HepG2 (cell line): Measurements from ENCODE around the gene EGR1. TPM values are rescaled to one million over a fixed set of nuclear protein-coding genes. Genes with fewer than 3 reads are reported as not detected.
A peak's percentile ranks its signal among the peaks of the same experiment; 100 is the strongest.

Source experiments
- AHR ChIP-seq: IDR thresholded peaks from 2 replicates; pipeline ENCODE4 v1.6.1; 2018; ENCODE audit warnings: missing genetic modification reagents, missing compliant biosample characterization
- LBX2 ChIP-seq: sonication (generic); formaldehyde crosslinking; IDR thresholded peaks from 2 replicates; pipeline ENCODE4 v1.5.0; 2020; ENCODE audit warnings: missing genetic modification reagents, mild to moderate bottlenecking, borderline replicate concordance
- MXD4 ChIP-seq: IDR thresholded peaks from 2 replicates; pipeline ENCODE4 v1.6.1; 2016; ENCODE audit warnings: mild to moderate bottlenecking, missing biosample characterization, missing genetic modification reagents
- RELA ChIP-seq: sonication (generic); formaldehyde crosslinking; IDR thresholded peaks from 2 replicates; pipeline ENCODE4 v1.4.0; 2020; ENCODE audit warnings: missing genetic modification reagents
- TCF12 ChIP-seq, 2 experiments: fragments of 450-650 bp in 1 of 2; sonication (generic) in 1 of 2; formaldehyde crosslinking in 1 of 2; IDR thresholded peaks; 2 replicates each; pipeline versions ENCODE4 v1.6.1 to v1.8.0; 2017 to 2022; ENCODE audit warnings: antibody characterized with exemption in 1 of 2, mild to moderate bottlenecking in 1 of 2, missing genetic modification reagents in 1 of 2, moderate library complexity in 1 of 2
- ZBTB2 ChIP-seq: sonication (generic); formaldehyde crosslinking; IDR thresholded peaks from 2 replicates; pipeline ENCODE4 v1.8.0; 2022; ENCODE audit warnings: low read depth, missing genetic modification reagents
- ZNF280D ChIP-seq: sonication (generic); formaldehyde crosslinking; IDR thresholded peaks from 2 replicates; pipeline ENCODE4 v1.5.1; 2020; ENCODE audit warnings: mild to moderate bottlenecking, missing genetic modification reagents
- ZNF281 ChIP-seq: sonication (generic); formaldehyde crosslinking; IDR thresholded peaks from 2 replicates; pipeline ENCODE4 v1.4.0; 2020; ENCODE audit warnings: missing genetic modification reagents, borderline replicate concordance
- ZNF557 ChIP-seq: sonication (generic); formaldehyde crosslinking; IDR thresholded peaks from 2 replicates; pipeline ENCODE4 v1.4.0; 2020; ENCODE audit warnings: missing genetic modification reagents
- ZNF670 ChIP-seq: sonication (generic); formaldehyde crosslinking; IDR thresholded peaks from 2 replicates; pipeline ENCODE4 v1.8.0; 2022; ENCODE audit warnings: mild to moderate bottlenecking, missing genetic modification reagents, borderline replicate concordance
- ZNF674 ChIP-seq: sonication (generic); formaldehyde crosslinking; IDR thresholded peaks from 2 replicates; pipeline ENCODE4 v1.5.0; 2020; ENCODE audit warnings: low read depth, mild to moderate bottlenecking, missing genetic modification reagents
- ZNF687 ChIP-seq: sonication (generic); formaldehyde crosslinking; IDR thresholded peaks from 2 replicates; pipeline ENCODE4 v1.5.1; 2020; ENCODE audit warnings: mild to moderate bottlenecking, missing genetic modification reagents, moderate library complexity
- polyA plus RNA-seq, 8 experiments: library from polyadenylated mRNA; depleted of rRNA in 3 of 8; stranded (reverse) in 7 of 8; unstranded in 1 of 8; fragments of >200 nt; fragmentation: Illumina TruSeq in 4 of 8; extraction: Trizol in 4 of 8; gene quantifications; 2 replicates each; pipeline versions ENCODE4 v1.2.1 to v1.2.3, GENCODE V29; 2011 to 2016; ENCODE audit warnings: low read depth in 4 of 8, missing spikeins in 1 of 8, mixed read lengths in 1 of 8; ENCODE audit not compliant: insufficient read depth in 1 of 8
- total RNA-seq, 5 experiments: library from RNA; depleted of rRNA; stranded (reverse); fragments of >200 nt; fragmentation: Illumina TruSeq; extraction: Trizol; gene quantifications; 2 replicates each; pipeline ENCODE4 v1.2.3, GENCODE V29; 2016; ENCODE audit warnings: low read depth in 1 of 5
- TF ChIP-seq, protein P1 (sequence below): sonication (generic); formaldehyde crosslinking; IDR thresholded peaks from 2 replicates; pipeline ENCODE4 v1.9.0; 2022; ENCODE audit warnings: low read depth, missing genetic modification reagents

EGR1 gene
- total and polyA plus RNA-seq, 2 of the 13 experiments (the other 11 are each of a cell fraction or from before 2014, with no cell fraction given), result 4.1 to 4.5 TPM

DNA sequence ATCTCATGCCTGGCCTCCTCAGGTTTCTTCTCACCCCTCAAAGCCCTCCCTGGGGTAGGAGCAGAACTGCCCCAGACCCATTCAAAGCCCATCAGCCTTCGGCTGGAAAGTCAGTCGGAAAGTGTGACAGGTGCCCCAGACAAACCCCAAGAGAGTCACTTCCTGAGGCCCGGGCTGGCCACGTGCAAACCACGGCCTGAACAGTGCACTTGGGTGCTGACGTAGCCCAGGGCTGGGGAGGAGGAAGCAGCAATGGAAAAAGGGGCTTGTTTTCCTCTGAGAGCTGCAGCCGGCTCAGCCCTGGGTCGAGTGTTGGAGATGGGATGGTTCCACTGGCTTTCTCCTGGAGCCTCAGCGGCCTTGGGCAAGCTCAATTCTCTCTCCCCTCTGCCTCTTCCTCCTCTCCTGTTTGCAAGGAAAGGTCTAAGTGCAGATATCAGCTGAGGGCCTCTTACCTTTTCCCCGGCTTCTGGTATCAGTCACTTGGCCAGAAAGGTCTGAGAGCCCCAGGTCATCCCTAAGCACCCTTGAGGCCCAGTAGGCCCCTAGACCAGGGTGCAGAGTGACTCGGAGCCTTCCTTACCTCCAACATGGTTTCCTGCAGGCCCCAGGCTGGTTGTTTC is 5.9 kb upstream of the EGR1 start (continued):
- TF ChIP-seq ZNF280D (CRISPR knock-in tag), result peak; percentile 65; the same call in 1 of the 2 replicates
- TF ChIP-seq MXD4 (CRISPR knock-in tag), result peak; percentile 47; the same call in 1 of the 2 replicates
- 0 out of 2 replicates have a peak, but pooled peaks have one; percentile 63 for TF ChIP-seq ZNF670 (CRISPR knock-in tag)
- no peak for TF ChIP-seq ZBTB2 (CRISPR knock-in tag)
- TF ChIP-seq, protein P1, sequence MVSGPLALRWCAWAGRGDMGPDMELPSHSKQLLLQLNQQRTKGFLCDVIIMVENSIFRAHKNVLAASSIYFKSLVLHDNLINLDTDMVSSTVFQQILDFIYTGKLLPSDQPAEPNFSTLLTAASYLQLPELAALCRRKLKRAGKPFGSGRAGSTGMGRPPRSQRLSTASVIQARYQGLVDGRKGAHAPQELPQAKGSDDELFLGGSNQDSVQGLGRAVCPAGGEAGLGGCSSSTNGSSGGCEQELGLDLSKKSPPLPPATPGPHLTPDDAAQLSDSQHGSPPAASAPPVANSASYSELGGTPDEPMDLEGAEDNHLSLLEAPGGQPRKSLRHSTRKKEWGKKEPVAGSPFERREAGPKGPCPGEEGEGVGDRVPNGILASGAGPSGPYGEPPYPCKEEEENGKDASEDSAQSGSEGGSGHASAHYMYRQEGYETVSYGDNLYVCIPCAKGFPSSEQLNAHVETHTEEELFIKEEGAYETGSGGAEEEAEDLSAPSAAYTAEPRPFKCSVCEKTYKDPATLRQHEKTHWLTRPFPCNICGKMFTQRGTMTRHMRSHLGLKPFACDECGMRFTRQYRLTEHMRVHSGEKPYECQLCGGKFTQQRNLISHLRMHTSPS (CRISPR knock-in tag), result peak; percentile 36; the same call in 1 of the 2 replicates
- no peak for TF ChIP-seq AHR
- TF ChIP-seq LBX2, result peak; percentile 94; the same call in 1 of the 2 replicates
- no peak for TF ChIP-seq ZNF674 (CRISPR knock-in tag)
- TF ChIP-seq TCF12 (IDR thresholded peaks at IDR 0.05), result no peak
- no peak for TF ChIP-seq TCF12 (CRISPR knock-in tag; IDR thresholded peaks at IDR 0.05)
- no peak for TF ChIP-seq ZNF557 (CRISPR knock-in tag)
- TF ChIP-seq ZNF687 (CRISPR knock-in tag), result peak; percentile 100
- no peak for TF ChIP-seq ZNF281
- no peak for TF ChIP-seq RELA (CRISPR knock-in tag)
